OCI-LY7 (cell line): ENCODE measurements around the gene TTC7B.

Source experiments
- CTCF ChIP-seq: fragments of 200-600 bp; sonication (generic); conservative IDR thresholded peaks from 2 replicates; pipeline ENCODE4 v1.5.1; 2014; ENCODE audit warnings: mild to moderate bottlenecking, antibody characterized with exemption, low read length, moderate library complexity, mixed read lengths
- EZH2phosphoT487 ChIP-seq: fragments of 200-600 bp; sonication (generic); IDR thresholded peaks from 2 replicates; pipeline ENCODE4 v1.6.1; 2018; ENCODE audit warnings: low read depth, borderline replicate concordance, mild to moderate bottlenecking, mixed run types, antibody characterized with exemption, low read length, moderate library complexity, mixed read lengths

GRCh38 chr14:90613997-90614396 lies 202.2 kb downstream of the TTC7B start:
- TF ChIP-seq CTCF (no peak), EZH2phosphoT487 (no peak)
